Urothelium cell line (cell line): Measurements from ENCODE around the gene THSD4.
A peak's percentile ranks its signal among the peaks of the same experiment; 100 is the strongest.

Source experiments
- DNase-seq: peaks from one replicate; pipeline ENCODE4 v3.0.0; 2011; ENCODE audit warnings: low spot score, mixed read lengths
- FAIRE-seq: peaks from 2 replicates; lab custom pipeline; 2011; peaks lifted over from hg19 to GRCh38; lab: Jason Lieb, UNC

THSD4 gene

DNA sequence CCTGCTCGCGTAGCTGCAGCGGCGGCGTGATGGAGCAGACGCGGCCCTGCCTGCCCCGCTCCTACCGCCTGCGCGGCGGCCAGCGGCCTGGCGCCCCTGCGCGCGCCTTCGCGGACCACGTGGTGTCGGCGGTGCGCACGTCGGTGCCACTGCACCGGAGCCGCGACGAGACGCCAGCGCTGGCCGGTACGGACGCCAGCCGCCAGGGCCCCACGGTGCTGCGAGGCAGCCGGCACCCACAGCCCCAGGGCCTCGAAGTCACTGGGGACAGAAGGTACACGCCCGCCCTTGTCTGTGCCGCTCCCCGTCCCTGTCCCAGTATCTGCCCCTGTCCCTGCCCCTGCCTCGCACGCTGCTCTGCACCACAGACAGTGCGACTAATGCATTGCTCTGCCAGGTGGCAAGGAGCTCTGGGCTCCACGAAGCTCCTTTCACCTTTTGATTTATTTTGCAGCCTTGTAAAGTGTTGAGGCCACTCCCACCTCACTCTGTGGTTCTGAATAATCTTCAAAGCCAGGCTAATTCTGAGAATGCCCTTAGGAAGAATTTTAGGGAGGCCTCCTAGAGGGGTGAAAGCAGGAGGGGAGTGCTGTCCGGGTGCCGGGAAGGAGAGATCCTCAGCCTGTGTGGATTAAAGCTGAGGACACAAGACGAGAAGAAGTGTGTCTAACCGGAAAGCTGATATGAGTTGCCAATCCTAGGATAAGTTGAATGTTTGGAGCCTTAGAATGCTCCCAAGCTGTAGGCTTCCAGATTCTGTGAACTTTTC is 100.0 kb downstream of the THSD4 start:
- no peak for FAIRE-seq

DNA sequence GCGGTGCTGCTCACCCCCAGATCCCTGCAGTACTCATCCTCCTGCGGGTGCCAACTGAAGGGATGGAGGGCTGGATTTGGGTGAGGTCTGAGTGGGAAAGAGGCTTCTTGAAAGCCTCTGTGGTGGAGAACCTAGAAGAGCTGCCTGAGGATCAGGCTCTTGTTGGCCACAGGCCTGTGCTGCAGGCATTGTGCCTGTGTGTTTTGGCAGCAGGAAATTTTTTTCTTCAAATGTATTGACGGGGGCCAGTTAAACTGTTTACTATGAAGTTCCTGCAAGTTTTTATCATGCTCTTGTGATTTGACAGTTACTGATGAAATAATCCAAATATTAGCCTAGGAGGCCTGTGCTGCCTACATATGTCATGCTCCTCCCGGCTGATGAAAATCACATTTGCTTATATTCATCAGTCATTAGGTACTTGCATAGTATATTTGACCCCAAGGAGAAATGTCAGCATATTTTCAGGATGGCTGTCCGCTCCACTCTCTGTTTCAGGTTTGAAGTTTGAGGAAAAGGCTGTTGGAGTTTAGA is 103.1 kb downstream of the THSD4 start:
- FAIRE-seq (no peak), DNase-seq (no peak)

More for the DNA sequence above, 100.0 kb downstream of the THSD4 start:
- no peak for DNase-seq

DNA sequence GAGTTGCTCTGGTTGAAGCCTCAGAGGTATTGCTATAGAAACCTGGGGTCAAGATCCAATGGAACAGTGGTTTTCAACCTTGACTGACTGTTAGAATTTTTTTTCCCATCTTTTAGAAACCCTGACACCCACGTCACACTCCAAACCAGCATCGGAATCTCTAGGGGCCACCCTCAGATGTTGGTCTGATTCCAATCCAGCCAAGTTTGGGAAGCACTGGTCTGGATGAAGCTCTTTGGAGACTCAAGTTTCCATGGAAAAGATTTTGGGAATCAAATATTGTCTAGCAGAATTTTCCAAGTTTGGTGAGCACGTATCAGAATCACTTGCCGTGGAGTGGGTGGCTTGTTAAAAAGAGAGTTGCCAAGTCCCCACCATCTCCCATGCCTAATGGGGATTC is 103.8 kb downstream of the THSD4 start:
- FAIRE-seq (no peak), DNase-seq (no peak)

DNA sequence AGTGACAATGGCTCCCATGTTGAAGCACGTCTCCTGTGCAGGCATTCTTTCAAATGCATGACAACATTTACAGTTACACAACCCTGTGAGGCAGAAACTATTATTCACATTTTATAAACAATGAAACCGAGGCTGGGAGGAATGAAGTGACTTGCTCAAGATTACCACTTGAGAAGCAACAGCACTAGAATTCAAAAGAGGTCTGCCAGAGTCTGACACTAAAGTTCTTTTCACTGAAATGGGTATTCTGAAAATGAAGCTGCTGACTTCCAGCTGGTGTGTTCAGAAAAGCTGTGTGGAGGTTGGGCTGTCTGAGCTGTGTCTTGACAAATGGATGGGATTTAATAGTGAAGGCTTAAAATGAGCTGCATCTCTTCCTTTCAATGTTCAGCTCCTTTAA is 104.4 kb downstream of the THSD4 start:
- no peak for FAIRE-seq
- DNase-seq, result no peak

DNA sequence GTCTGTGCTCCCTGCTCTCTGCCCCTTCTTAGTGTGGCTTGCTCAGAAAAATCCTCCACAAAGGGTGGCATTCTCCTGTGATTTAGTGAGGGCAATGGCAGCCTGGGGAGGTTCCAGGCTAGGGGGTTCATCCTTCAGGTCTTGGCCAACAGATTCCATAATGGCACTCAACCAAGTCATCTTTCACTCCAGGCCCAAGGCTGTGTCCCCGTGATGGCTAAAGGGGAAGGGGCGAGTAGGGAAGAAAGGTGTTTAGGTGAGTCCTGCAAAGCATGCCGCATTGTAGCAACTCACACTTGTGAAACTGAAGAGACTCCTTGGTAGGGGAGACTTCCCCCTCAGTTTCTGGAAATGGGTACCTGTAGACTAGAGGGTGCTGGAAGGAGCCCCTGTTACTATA is 105.6 kb downstream of the THSD4 start:
- no peak for DNase-seq
- no peak for FAIRE-seq

DNA sequence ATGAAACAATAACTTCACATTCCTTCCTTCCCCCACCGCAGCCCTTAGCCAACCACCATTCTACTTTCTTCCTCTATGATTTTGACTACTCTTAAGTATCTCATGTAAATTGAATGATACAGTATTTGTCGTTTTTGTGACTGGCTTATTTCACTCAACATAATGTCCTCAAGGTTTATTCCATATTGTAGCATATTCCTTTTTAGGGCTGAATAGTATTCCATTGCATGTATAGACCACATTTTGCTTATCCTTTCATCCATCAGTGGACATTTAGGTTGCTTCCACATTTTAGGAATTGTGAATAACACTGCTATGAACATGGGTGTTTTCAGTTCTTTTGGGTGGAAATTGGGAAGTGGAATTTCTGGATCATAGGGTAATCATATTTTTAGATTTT is 106.1 kb downstream of the THSD4 start:
- no peak for DNase-seq
- FAIRE-seq, result no peak

DNA sequence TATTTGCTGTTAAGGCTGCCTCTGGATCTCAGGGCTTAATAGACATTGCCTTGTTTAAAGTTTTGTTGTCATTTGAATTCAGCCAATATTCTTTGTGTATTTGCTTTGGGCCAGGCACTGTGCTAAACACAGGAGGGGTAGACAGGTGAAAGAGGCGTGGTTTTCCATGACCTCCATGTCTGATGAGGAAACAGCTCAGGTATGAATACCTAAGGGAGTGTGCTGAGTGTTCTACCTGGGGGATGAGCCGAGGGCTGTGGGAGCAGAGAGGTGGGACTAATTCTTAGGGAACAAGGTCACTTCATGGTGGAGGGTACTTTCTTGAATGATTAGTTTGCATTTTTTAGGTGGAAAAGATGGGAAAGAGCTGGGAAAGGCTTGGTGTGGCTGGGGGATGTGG is 108.2 kb downstream of the THSD4 start:
- DNase-seq, result no peak
- peak; percentile 65 for FAIRE-seq

DNA sequence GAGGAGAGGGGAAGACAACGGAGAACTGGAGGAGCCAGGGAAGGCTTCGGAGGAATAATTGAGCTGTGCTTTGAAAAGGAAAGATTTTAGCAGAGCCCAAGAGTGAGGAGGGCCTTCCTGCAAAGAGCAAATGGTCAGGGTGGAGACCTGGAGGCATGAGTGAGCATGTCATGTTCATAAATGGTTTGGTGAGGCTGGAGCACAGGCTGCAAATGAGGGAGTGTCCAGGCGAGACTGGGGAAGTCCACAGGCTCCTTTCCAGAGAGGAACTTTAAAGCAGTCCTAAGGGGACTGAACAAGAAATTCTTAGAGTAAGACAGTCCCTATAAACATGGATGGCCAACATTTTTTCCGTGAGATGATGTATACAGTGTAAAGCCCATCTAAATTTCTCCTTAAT is 108.8 kb downstream of the THSD4 start:
- FAIRE-seq (no peak), DNase-seq (no peak)

DNA sequence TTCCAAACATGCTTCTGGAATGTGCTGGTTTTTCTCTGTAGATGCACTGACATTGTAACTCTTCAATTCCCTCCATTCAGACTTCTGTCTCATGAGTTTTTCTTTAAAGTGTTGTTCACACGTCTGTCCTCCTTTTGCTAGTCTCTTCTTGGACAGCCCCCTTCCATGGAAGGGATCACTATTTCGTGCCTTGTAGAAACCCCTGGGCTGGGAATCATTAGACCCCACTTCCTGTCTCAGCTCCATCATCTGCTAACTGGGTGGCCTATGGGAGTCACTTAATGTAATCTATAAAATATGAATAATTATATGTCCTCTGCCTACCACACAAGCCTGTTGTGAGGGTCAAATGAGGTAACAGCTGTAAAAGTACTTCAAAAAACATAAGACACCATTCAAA is 110.6 kb downstream of the THSD4 start:
- FAIRE-seq, result no peak
- DNase-seq, result no peak

DNA sequence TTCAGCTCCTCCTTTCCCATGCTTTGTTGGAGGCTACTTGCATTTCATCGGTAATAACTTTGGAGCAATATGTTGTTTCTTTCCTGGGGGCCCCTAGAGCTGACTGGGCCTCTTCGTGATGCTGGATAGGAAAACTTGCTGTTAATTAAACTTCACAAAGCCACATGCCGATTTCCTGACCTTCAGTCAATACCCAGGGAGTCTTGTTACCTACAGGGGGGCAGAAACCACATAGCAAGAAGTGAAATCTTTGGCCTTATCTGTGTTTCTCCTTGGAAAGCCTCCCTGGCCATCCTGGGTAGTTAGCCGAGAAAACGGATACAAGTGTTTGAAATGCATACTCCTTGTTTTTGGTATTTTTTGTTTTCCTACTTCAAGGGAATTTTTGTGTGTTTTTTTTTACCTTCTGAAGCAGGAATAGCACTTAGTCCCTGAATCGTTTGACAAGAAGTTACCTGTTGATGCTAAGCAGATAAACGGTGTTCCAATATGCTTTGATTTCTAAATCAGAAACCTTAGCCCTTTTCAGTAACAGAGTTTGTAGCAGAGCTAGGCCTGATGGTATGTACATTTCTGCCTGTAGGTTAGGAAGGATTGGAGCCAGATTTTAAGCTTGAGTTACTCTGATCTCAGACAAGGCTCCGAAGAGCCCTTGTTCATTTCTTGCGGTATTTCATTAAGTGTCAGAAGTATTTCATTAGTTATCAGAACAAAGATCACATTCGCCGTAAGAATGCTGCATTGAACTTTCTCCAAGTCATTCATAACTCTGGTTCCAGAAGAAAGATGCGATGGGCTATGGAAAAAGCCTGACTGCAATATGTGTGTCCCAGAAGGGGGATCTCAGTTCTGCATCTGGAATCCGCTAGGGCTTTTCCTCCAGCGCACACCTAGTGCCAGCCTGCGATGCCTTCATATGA is 111.5 kb downstream of the THSD4 start:
- DNase-seq, result no peak
- FAIRE-seq, result no peak

DNA sequence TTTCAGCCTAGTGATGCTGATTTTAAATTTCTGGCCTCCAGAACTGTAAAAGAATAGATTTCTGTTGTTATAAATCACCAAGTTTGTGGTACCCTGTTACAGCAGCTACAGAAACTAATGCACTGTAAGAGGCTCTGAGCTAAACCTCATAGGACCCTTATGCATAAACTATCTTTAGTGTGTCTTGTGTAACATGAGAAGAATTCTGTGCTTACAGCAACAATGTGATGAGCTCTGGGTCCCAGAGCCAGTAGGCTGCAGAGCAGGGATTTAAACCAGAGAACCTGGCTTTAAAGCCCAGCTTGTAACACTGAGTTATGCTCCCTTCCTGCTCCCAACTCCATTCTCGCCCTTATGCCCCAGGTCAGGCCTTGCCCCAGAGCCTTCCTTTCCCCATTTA is 113.1 kb downstream of the THSD4 start:
- DNase-seq, result no peak
- no peak for FAIRE-seq

DNA sequence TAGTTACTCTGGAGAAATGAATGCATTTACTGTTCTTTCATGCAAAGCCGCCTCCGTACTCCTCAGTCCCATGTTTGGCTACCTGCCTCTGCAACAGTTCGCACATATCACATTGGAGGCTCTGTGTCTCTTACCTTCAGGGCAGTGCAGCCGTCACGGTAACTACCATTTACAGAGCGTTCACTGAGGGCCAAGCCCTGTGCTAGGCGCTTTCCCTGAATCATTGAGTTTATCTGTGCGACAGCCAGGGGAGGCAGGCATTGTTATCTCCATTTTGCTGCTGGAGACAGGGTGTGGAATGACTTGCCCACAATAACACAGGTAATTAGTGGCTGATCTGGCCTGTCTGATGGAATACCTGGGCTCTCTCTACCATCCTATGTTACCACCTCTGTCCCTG is 115.0 kb downstream of the THSD4 start:
- FAIRE-seq (no peak), DNase-seq (no peak)

DNA sequence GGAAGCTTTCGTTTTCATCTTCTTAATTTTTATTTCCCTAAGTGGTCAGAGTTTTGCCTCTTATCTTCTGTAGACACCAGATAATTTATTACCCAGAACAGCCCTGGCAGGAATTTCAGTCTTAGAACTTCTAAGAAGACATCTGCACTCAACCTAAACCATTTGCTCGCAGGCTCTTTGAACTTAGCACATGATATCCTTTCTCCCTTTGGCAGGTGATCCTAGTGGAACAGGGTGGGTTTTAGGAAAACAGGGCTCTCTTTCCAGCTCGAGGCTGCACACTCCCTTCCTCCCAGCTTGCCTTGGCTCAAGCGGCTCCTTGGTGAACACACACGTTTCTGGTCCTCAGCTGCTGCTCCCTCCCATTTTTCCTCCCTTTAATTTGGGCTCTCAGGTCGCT is 116.5 kb downstream of the THSD4 start:
- DNase-seq (no peak), FAIRE-seq (no peak)

DNA sequence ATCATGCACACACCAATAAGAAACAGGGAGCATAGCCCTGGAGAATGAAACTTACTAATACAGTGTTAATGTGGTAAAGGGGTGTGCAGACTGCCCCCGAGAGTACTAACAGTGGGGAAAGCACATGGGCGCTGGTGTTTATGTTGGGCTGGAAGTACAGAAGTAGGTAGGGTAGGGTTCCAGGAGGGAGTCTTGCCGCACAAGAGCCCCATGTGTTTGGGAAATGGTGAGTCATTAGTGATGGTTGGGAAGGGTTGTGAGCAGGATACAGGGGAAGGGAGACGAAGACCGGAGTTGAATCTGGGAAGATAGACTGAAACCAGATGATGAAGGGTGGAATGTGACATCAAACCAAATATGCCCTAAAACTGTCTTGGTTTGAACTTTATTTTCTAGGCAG is 117.1 kb downstream of the THSD4 start:
- FAIRE-seq, result no peak
- DNase-seq, result no peak

DNA sequence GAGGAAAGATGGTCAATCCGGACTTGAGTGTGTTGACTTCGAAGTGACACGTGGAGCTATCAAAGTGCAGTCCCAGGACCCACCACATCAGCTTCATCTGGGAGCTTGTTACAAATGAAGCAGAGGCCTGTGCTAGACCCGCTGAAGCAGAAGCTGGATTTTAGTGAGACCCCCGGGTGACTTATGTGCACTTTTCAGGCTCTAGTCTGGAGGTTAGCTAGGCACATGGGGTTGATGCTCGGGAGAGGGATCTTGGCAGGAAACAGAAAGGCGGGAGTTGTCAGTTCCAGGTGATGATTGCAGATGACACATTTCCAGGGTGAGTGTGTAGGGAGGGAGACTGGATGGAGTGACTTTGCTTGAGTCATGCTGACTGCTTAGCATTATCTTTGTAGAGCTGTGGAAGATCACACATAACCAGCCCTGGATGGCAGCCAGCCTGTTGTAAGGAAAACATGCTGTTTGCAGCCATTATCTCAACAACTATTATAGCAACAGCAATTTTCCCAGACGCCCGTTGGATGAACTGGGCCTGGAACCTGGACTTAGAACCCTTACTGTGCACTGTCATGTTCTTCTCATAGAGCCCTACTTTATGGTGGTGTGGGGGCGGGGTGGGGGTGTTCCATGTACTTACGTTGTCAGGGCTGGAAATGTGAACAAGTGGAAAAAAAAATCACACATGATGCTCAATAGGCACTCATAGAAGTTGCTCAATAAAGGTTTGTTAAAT is 122.4 kb downstream of the THSD4 start:
- FAIRE-seq (peak; percentile 58), DNase-seq (peak; percentile 83)

DNA sequence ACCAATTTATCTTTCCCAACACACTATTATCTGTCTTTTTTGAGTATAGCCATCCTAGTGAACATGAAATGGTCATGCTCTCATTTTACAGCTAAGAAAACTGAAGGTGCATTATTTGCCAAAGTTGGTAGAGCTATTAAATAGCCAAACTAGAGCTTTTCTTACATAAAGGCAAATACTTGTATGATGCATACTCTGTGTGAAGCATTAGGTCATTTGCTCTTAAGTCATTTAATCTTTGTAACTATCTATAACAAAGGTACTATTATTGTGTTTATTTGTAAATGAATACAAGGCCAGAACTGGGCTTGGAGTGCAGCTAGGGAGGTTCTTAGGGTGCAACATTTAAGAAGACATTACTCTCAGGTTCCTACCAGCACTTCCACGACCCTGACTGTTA is 123.7 kb downstream of the THSD4 start:
- DNase-seq (no peak), FAIRE-seq (no peak)

DNA sequence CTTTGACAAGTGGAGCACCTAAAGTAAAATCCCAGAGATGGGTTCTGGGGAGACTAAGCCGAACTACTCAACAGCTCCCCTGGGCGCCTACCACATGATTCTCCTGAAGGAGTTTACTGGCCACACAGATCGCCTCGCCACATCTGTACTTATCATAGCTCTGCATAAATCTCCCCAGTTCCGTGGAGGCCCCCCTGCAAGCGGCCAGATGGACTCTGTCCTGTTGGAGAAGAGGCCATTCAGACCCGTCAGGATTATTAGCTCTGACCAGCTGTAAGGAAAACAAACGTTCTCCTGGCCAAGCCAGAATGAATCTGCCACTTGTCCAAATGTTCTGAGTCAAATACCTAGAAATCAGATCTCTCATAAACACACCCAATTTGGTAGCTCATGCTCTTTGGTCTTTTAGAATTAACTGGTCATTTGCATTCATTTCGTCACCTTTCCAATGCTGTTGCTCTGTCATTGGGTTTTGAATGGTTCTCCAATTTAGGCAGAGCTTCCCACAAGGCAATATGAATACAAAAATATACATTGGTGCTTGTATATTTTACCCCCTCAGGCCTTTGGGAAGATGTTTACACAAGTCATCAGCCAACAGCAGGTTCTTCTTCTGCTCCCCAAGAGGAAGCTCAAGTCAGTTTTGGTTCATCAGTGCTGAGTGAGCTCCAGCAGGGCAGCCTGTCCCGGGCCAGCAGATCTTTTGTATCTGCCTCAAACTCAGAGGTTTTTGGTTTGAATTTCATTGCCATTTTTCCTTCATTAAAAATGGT is 124.5 kb downstream of the THSD4 start:
- no peak for DNase-seq
- FAIRE-seq, result no peak

DNA sequence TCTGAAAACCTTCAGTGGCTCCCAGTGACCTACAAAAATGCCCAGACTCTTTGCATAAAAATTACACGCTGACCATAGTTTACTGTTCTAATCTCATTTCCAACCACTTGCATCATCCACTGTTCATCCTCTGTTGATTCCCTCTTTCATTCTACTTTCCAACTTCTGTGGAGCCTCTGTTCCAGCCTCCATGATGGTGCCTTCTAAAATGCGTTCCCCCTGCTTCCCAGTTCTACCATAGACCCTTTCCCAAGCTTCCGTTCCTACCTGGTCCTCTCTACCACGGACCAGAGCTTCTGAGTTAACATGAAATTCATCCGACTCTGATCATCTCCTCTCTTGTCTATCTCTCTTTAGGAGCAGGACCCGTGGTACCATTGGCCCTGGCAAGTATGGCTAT is 127.0 kb downstream of the THSD4 start:
- FAIRE-seq (no peak), DNase-seq (no peak)

DNA sequence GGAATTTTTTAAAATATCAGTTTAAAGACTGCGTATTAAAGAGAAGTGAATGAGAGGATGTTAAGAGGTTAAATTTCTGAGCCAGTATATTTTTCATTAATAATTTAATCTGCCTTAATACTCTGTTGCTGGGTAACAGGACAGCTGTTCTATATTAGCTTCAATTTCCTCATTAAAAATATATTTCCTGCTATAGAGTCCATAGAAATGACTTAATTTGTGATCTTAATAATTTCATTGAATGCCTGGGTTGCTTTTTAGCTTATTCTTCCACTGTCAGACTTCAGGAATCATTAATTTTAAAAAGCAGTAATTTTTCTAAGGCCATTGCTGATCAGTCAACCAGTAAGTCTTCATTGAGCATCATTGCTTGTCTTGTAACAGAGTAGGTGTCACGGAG is 129.0 kb downstream of the THSD4 start:
- DNase-seq (no peak), FAIRE-seq (no peak)

DNA sequence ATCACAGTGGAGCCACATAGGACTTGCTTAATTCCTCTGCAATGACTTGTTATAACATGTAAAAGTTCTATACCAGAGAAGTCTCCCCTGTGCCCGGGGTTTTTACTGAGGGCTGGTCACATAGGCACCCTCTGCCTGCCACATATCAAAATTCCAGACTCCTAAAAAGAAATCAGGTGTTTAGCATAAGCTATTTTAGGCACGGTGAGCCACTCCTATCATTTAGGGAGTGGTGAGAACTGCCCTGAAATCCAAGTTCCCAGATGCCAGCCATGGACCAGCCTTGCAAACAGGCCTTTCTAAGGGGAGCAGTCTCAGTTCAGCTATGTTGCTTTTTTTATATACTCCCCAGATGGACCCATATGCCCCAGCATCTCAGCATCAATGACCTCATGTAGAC is 130.3 kb downstream of the THSD4 start:
- FAIRE-seq (no peak), DNase-seq (no peak)
